ENCODE data around the gene PDZD4.

- no peak for TF ChIP-seq HSF1 (IDR thresholded peaks at IDR 0.05; ENCODE audit: low read depth, low read length)
- TF ChIP-seq RAD21 (IDR thresholded peaks at IDR 0.05; ENCODE audit: insufficient read depth, low read depth, low read length), result no peak
- no peak for TF ChIP-seq CTCF (IDR thresholded peaks at IDR 0.05 in 2 of 3, conservative IDR thresholded peaks at IDR 0.05 in 1 of 3; ENCODE audit: control insufficient read depth in 2 of 3, extremely low read depth in 1 of 3, insufficient read depth in 1 of 3, low read depth in 3 of 3, low read length in 3 of 3)
- TF ChIP-seq CHD2 (IDR thresholded peaks at IDR 0.05; ENCODE audit: borderline replicate concordance, low read depth, low read length), result no peak
- no peak for TF ChIP-seq SIX5 (IDR thresholded peaks at IDR 0.05; ENCODE audit: low read depth, low read length, severe bottlenecking)
- no peak for TF ChIP-seq JUND (IDR thresholded peaks at IDR 0.05; ENCODE audit: low read depth, low read length)
- TF ChIP-seq WRNIP1 (IDR thresholded peaks at IDR 0.05; ENCODE audit: borderline replicate concordance, low read depth, low read length), result no peak
- TF ChIP-seq EZH2 (IDR thresholded peaks at IDR 0.05; ENCODE audit: borderline replicate concordance, control insufficient read depth, low read depth, low read length), result no peak
Observed at GRCh38 chrX:153780678-153781427, 49.5 kb downstream of the PDZD4 start, which contains the start of gene SRPK3.

Measured in GM12878 (cell line).